HG02759 (cell line): ENCODE measurements around the gene ERBB3.

Experiments used
- ATAC-seq: cut with Tn5 transposase; IDR thresholded peaks from one replicate; pipeline ENCODE4 v1.9.1; 2021; ENCODE audit warnings: mild to moderate bottlenecking, moderate library complexity; ENCODE audit not compliant: unreplicated experiment

ERBB3 gene

DNA sequence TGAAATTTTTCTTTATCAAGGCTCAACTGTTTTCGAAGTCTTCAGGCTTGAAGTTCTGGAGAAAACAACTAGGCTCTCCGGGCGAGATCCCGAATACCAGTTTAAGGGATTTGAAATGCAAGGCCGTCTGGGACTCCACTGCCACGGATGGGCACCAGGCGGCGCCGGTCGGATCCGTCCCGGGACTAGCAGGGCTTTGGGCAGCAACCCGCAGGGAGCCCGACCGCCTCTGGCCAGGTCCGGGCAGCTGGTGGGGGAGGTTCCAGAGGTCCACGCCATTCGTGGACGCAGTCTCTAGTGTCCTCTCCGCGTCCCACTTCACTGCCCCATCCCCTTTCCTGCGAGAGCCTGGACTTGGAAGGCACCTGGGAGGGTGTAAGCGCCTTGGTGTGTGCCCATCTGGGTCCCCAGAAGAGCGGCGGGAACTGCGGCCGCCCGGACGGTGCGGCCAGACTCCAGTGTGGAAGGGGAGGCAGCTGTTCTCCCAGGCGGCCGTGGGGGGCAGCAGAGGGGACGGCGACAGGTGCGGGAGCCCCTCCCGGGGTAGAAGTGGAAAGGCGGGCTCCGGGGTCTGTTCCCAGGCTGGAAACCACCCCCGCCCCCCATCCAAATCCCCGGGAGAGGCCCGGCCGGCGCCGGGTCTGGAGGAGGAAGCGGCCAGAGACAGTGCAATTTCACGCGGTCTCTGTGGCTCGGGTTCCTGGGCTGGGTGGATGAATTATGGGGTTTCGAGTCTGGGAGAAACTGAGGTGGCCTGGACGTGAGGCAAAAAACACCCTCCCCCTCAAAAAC is 838 bp upstream of the ERBB3 start:
- peak; percentile 67 for ATAC-seq

- no peak for ATAC-seq
Observed at GRCh38 chr12:56080556-56081138, 682 bp downstream of the ERBB3 start.

GRCh38 chr12:56081393-56082347 is 1.7 kb downstream of the ERBB3 start:
- no peak for ATAC-seq

GRCh38 chr12:56082382-56082781 is 2.4 kb downstream of the ERBB3 start:
- ATAC-seq, result no peak

DNA sequence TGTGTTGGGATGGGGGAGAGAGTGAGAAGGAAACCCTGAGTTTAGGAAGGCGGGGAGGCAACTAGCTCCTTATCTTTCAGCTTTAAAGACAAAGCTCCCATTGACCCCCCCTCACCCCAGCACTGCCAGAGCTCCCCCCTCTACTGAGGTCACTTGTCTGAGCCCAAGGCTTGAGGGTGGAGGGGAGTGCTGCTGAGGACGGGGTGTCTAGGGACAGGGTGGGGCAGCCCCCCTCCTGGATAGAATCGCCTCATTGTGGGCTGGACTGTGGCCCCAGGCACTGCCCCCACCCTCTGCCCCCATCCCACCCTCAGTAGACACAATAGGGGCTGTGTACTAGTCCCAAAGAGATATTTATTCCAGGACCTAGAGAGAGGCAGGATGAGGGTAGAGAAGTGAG is 3.0 kb downstream of the ERBB3 start:
- no peak for ATAC-seq

- ATAC-seq, result no peak
Observed at GRCh38 chr12:56084958-56085543, 5.1 kb downstream of the ERBB3 start.

DNA sequence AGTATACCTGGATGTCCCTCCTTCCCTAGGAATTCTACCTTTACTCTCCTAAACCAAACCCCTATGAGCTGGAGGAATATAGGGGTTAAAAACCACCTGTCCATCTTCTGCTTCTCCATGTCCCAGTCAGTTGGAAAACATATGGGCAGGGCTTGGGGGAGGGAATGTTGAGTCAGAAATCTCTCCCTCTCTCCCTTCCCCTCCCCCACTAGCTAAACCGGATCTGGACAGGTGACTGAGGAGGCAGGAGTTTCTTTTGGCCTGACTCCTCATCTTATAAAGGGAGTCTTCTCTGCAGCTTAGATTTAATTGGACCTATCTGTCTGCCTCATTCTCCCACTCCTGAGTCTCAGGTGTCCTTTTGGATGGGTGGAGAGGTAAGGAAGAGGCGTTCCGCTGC is 6.1 kb downstream of the ERBB3 start:
- no peak for ATAC-seq

- no peak for ATAC-seq
Observed at GRCh38 chr12:56086608-56087007, 6.6 kb downstream of the ERBB3 start.

GRCh38 chr12:56087220-56087619 is 7.3 kb downstream of the ERBB3 start:
- no peak for ATAC-seq

- no peak for ATAC-seq
Observed at GRCh38 chr12:56097738-56098137, 17.8 kb downstream of the ERBB3 start.

GRCh38 chr12:56098592-56098991 is 18.6 kb downstream of the ERBB3 start:
- ATAC-seq, result no peak

DNA sequence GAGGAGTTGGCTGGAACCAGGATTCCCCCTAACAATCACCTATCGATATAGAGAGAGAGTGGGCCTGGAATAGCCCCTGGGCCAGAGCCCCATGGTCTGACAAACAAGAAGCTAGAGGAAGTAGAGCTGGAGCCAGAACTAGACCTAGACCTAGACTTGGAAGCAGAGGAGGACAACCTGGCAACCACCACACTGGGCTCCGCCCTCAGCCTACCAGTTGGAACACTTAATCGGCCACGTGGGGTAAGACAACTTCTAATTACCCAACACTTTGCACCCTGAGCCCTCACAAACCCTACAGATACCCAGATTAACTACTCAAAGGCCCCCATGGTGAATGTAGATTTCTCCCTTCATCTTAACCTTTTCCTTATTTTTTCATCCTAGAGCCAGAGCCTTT is 19.8 kb downstream of the ERBB3 start:
- no peak for ATAC-seq

DNA sequence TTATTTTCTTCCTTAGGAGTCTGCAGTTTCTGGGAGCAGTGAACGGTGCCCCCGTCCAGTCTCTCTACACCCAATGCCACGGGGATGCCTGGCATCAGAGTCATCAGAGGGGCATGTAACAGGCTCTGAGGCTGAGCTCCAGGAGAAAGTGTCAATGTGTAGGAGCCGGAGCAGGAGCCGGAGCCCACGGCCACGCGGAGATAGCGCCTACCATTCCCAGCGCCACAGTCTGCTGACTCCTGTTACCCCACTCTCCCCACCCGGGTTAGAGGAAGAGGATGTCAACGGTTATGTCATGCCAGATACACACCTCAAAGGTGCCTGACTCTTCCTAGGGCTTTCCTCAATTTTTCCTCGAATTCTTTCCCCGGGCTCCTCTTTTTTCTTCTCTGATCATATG is 21.1 kb downstream of the ERBB3 start:
- ATAC-seq, result no peak

DNA sequence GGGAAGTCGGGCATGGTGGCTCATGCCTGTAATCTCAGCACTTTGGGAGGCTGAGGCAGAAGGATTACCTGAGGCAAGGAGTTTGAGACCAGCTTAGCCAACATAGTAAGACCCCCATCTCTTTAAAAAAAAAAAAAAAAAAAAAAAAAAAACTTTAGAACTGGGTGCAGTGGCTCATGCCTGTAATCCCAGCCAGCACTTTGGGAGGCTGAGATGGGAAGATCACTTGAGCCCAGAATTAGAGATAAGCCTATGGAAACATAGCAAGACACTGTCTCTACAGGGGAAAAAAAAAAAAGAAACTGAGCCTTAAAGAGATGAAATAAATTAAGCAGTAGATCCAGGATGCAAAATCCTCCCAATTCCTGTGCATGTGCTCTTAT is 22.7 kb downstream of the ERBB3 start:
- ATAC-seq, result no peak

- ATAC-seq, result no peak
Observed at GRCh38 chr12:56103066-56103711, 23.2 kb downstream of the ERBB3 start.

GRCh38 chr12:56103823-56104108 is 23.8 kb downstream of the ERBB3 start:
- no peak for ATAC-seq

DNA sequence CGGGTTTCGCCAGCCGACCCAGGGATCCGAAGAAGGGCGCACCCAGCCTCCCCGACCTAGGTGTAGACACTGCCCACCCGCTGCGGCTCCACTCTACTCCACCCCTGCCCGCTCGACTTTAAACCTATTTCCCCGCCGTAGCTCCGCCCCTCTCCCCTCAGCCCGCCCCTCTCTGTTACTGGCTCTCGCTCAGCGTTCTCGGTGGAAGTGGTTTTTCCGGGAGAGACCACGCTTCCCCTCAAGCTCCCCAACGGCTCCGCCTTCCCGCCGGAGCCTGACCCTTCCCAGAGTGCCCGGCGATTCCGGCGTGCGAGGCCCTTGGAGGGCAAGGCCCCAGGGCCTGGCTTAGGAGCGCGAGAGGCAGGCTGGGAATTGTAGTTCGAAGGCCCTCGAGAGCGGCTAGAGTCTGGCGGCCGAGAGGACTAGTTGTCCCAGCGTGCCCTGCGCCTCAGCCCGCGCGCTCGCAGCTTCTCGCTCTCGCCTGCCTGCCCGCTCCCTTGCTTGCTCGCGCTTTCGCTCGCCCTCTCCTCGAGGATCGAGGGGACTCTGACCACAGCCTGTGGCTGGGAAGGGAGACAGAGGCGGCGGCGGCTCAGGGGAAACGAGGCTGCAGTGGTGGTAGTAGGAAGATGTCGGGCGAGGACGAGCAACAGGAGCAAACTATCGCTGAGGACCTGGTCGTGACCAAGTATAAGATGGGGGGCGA is 24.3 kb downstream of the ERBB3 start, which contains the start of gene PA2G4:
TSS of gene PA2G4 (plus strand) at position 451 of the 706 bp plus-strand sequence. CDS start at position 630, 179 bp downstream.
- ATAC-seq, result peak; percentile 93

DNA sequence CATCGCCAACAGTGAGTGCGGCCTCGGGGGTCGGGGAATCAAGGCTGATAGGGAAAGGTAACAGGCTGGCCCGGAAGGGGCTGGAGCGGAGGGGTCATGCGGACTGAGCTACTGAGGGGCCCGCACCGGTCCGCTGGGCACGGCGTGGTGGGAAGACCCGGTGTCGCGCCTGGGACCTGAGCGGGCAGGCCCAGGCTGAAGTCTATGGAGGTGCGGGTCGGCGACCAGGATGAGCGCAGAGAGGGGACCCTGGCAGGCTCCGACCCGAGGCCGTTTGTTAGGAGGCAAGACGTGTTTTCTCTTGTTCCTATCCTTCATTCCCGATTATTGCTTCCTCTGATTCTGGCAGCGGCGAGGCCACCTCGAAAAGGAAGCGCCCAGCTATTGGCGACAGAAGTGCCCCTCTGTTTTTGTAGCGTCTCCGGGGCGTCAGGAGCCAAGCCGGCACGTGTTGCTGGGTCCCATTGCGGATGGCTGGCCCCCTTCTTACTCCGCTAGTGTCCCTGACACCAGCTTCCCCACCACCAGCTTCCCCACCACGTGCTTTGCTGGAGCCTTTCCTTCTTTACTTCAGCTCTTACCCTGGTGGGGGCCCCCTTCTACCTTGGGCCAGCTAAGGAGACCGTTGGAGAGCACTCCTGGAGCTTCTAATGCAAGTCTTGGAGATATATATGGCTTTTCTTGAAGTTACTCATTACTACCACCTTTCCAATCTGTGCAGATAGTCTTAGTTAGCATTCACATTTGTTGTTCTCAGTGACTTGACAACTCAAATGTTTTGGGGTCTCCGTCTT is 25.0 kb downstream of the ERBB3 start:
- peak; percentile 16 for ATAC-seq

GRCh38 chr12:56105609-56105902 is 25.6 kb downstream of the ERBB3 start:
- no peak for ATAC-seq

GRCh38 chr12:56107242-56107641 is 27.3 kb downstream of the ERBB3 start:
- no peak for ATAC-seq
